ENCODE measurements around the gene PLIN3.

Gene PLIN3

GRCh38 chr19:4791183-4792018, 76.1 kb downstream of the PLIN3 start, which contains the start of gene FEM1A:
TSS of gene FEM1A (plus strand) at chr19:4791734. CDS start at chr19:4791855, 121 bp downstream.
- H3K4me3 ChIP-seq (ENCODE audit: low read depth, low read length) = peak within 1 kb of the TSS; percentile 66
- TF ChIP-seq, protein P1, sequence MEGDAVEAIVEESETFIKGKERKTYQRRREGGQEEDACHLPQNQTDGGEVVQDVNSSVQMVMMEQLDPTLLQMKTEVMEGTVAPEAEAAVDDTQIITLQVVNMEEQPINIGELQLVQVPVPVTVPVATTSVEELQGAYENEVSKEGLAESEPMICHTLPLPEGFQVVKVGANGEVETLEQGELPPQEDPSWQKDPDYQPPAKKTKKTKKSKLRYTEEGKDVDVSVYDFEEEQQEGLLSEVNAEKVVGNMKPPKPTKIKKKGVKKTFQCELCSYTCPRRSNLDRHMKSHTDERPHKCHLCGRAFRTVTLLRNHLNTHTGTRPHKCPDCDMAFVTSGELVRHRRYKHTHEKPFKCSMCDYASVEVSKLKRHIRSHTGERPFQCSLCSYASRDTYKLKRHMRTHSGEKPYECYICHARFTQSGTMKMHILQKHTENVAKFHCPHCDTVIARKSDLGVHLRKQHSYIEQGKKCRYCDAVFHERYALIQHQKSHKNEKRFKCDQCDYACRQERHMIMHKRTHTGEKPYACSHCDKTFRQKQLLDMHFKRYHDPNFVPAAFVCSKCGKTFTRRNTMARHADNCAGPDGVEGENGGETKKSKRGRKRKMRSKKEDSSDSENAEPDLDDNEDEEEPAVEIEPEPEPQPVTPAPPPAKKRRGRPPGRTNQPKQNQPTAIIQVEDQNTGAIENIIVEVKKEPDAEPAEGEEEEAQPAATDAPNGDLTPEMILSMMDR (IDR thresholded peaks at IDR 0.05; ENCODE audit: insufficient read depth, low read depth, low read length, missing control alignments) = peak; percentile 97
- DNase-seq (ENCODE audit: low read depth) = peak; percentile 100
